Measurements from ENCODE around the gene SRGAP2B.
"Not testable (repeated sequence)": the region's sequence is repeated elsewhere in the genome, so short reads cannot be mapped to it uniquely, and the experiment has no call there.

SRGAP2B gene

DNA sequence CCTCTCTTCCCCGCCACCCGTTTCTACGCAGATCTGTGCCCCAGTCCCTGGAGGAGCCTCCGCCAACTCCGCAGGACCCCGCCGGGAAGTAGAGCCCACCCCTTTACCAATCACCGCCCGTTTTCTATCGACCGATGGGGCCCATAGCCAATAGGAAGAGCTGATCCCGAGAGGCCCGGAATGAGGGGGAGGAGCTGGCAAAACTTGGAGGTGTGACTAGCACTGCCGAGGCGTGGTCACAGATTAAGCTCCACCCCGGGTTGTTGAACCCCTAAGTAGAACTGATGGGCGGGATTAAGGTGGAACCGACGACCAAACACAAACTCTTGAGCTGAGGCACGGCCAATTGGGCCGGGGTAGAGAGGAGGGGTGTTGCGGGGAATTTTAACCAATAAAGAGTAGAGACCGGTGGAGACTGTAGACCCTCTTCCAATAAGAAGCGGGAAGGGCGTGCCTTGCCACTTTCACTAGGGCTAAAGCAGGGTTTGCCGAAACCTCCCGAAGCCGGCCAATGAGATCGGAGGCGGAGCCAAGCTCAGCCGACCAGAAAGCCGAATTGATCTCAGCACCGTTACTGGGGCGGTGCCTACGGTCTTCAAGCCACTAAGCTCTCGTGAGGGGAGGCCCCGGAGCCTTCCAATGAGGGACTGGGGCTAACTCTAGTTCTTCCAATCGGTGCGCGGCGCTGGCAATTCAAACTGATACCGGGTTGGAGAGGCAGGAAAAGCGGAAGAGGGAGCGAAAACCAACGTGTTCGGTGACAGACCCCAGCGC lies at the start of gene SRGAP2B, which contains the start of gene FAM72D:
TSS of gene SRGAP2B (minus strand) at position 45 of the 774 bp plus-strand sequence. CDS start 2,427 bp downstream, outside the sequence.
TSS of gene FAM72D (plus strand) at position 691 of the 774 bp plus-strand sequence. CDS start 874 bp downstream, outside the sequence.
- not testable (repeated sequence) for DNase-seq (ENCODE audit: low read depth in 2 of 2)

DNA sequence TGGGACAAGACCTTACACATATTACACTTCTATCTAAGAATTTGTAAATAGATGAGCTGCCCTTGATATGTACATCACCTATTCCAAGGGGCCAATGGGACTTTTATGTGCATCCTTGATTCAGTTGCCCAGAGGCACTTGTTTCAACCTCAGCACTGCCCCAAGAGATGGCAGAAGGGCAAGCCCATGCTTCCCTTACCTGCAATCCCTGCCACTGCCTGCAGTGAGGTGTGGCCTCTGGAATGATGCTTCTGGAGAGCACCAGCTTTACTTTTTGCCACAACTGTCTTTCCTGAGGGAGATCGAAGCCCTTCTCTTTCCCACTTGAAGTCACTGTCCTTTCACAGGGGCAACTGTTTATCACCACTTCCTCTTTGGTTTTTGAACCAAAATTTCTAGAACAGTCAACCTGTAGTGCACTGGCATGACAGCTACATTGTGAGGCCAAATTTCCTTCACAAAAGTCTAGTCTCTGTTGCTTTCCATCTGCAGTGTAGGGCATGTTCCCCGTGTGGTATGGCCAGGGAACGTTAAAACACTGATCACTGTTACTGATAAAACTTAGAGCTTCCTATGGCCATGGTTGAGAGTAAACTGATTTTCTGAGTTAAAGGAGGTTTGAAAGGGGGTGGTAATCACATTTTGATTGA lies 49.3 kb upstream of the SRGAP2B start:
- not testable (repeated sequence) for DNase-seq (ENCODE audit: low read depth in 2 of 2)

DNA sequence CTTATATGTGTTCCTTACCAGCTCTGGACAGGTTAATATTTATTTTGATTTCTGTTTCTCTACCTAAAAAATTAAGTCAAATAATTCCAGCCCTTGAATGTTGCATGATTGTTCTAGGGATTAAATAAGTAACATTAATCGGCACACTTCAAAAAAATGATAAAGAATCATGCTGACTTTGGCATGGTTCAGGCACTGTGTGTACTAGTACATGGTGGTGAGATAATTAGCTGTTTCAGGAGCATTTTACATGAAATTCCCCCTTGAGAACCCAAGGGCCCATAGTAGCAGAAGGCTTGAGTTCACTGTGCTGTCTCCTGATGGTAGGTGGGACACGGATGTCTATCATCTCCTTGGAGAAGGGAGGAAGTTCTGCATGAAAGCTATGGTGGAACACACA lies 45.4 kb upstream of the SRGAP2B start:
- DNase-seq (ENCODE audit: low read depth in 2 of 2) = not testable (repeated sequence)

DNA sequence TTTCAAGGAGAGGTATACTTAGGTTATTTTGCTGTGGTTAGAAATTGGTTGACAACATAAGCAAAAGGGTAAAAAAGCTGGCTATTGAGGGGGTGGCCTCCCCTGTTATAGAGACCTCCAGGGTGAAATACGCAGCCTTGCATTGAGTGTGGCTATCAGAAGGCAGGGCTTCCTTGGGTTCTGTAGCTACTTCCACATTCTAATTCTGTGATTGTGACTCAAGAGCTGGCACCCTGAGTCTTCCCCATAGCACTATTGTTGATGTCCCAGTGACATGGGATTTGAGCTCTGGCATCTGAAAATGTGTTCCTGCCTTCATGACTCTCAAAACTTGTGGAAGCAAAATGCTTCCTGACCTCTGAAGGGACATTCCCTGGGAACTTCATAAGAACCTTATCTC lies 39.3 kb upstream of the SRGAP2B start:
- DNase-seq (ENCODE audit: low read depth in 2 of 2) = not testable (repeated sequence)

- DNase-seq (ENCODE audit: low read depth in 2 of 2) = not testable (repeated sequence)
Measured at GRCh38 chr1:145128697-145129469, 33.8 kb upstream of the SRGAP2B start.

- not testable (repeated sequence) for DNase-seq (ENCODE audit: low read depth in 2 of 2)
Measured at GRCh38 chr1:145127144-145127543, 32.0 kb upstream of the SRGAP2B start.

DNA sequence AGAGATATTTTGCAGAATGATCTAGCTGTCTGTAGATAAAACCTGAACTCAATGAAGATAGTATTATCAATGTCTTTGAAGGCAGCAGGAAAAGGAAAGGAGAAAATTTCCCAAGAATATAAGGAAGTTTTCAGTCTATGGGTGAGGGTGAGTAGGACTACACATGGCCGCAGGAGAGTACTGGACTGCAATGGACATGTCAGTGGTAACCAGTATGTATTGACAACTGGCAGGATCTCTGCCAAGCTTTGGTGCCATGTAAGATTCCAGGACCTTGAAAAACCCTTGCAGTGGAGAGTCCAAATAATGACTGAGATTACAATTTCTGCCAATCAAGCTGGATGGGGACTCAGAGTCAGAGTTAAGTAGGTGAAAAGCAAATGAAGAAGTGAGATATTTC lies 30.0 kb upstream of the SRGAP2B start:
- not testable (repeated sequence) for DNase-seq (ENCODE audit: low read depth in 2 of 2)

GRCh38 chr1:145123992-145124641 lies 29.0 kb upstream of the SRGAP2B start:
- not testable (repeated sequence) for DNase-seq (ENCODE audit: low read depth in 2 of 2)

DNA sequence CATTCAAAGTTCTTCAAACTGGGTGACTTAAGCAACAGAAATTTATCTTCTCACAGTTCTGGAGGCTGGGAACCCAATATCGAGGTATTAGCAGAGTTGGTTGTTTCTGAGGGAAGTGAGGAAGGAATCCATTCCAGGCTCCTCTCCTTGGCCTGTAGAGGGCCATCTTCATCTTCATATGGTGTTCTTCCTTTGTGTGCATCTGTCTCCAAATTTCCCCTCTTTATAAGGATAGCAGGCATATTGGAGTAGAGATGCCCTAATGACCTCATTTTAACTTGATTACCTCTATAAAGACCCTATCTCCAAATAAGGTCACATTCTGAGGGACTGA lies 27.9 kb upstream of the SRGAP2B start:
- DNase-seq (ENCODE audit: low read depth in 2 of 2) = not testable (repeated sequence)

GRCh38 chr1:145122344-145123061 lies 27.4 kb upstream of the SRGAP2B start:
- not testable (repeated sequence) for DNase-seq (ENCODE audit: low read depth in 2 of 2)

GRCh38 chr1:145119842-145120241 lies 24.7 kb upstream of the SRGAP2B start:
- not testable (repeated sequence) for DNase-seq (ENCODE audit: low read depth in 2 of 2)

DNA sequence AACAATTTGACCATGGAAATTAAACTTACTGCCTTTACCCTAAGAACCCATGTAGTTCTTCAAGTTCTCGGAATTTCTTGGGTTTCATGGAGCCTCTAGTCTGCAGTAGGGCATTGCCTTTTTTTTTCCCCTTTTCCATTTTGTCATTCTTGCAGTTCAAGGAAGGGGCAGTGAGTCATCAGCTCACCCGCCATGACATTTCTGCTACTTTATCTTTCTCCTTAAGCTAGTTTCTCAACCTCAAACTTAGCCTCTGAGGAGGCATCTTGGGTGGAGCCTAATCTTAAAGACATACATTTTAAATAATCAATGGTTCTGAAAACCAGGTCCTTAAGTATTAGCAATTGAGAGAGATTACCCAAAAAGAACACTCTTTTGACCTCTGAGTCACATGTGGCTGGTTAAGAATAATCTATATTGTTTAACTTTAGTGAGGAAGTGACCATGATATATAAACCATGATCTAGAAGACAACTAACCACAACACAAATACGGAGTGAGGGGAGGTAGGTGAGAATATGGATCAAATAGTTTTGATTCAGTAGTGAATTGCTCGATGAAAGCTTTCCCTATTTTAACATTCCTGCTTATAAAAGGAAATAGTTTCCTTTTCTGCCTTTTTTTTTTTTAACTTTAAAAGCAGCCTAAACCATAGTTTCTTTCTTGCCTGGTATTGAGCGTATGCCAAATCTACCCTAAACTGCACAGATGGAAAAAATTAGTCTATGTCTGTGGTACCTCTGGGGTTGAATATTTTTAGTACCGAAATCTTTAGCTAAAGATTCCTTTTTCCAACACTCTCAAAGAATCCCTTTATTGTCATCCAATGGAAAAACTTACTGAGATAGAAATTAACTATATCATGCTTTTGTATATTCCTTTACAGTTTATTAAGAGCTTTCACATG lies 20.7 kb upstream of the SRGAP2B start:
- not testable (repeated sequence) for DNase-seq (ENCODE audit: low read depth in 2 of 2)

GRCh38 chr1:145114560-145115057 lies 19.5 kb upstream of the SRGAP2B start:
- not testable (repeated sequence) for DNase-seq (ENCODE audit: low read depth in 2 of 2)

DNA sequence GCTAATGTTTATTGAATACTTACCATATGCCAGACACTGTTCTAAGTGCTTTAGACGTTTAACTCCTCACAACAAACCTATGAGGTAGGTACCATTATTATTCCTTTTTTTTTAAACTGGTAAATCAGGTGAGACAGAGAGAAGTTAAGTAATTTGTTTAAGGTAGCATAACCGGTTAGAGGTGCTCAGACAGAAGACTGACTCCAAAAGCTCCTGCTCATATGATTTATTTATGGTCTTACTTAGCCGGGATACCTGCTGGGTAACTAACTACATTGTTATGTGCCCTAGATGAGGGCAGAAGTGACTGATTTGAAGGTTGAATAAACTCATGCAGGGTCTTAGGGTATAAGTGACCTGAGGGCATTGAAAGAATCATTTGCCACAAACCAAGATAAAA lies 17.6 kb upstream of the SRGAP2B start:
- DNase-seq (ENCODE audit: low read depth in 2 of 2) = not testable (repeated sequence)

DNA sequence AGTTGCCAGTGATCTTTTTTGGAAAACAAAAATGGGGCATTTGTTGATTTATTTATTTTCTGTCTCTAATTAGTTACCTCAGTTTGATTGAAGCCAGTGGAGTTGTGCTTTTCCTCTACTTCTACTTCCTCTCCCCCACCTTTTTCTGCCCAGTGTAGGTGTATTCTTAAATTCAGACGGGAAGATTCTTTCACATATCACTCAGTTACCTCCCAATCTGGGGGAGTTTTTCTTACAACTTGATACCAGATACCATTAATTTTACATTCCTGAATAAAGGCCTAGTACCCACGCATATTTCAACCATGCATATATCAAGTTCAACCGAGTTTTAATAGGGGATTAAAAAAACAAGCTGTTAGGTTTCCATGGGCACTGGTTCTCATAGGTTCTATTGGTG lies 16.5 kb upstream of the SRGAP2B start:
- DNase-seq (ENCODE audit: low read depth in 2 of 2) = not testable (repeated sequence)

- DNase-seq (ENCODE audit: low read depth in 2 of 2) = not testable (repeated sequence)
Measured at GRCh38 chr1:145103294-145103693, 8.2 kb upstream of the SRGAP2B start.

GRCh38 chr1:145101725-145102124 lies 6.6 kb upstream of the SRGAP2B start:
- DNase-seq (ENCODE audit: low read depth in 2 of 2) = not testable (repeated sequence)

DNA sequence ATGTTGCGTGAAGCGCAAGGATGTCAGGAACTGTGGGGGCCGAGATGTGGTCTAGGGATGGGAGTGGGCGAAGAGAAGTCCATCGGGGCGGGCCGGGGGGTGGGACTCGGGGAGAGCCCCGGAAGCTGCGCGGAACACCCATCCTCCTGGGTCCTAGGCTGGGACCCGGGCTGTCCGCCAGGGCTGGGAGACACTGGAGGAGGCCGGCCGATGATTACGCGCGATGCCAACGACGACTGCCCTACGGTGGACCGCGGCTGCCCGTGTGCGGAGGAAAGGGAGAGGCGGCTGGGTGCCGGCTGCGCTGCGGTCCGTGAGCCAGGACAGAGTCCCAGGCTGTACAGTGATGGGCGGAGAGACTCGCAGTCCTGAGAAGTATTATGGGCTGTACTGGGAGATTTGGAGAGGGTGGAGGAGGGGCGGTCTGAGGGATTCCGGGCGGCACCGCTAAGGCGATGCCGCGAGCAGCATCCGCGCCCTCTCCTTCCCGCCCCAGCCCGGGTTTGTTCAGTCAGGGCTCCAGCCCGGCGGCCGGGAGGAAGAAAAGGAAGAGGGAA lies 395 bp downstream of the SRGAP2B start:
- peak in 1 of 2 donors; percentile 1 for DNase-seq (ENCODE audit: low read depth in 2 of 2)

DNA sequence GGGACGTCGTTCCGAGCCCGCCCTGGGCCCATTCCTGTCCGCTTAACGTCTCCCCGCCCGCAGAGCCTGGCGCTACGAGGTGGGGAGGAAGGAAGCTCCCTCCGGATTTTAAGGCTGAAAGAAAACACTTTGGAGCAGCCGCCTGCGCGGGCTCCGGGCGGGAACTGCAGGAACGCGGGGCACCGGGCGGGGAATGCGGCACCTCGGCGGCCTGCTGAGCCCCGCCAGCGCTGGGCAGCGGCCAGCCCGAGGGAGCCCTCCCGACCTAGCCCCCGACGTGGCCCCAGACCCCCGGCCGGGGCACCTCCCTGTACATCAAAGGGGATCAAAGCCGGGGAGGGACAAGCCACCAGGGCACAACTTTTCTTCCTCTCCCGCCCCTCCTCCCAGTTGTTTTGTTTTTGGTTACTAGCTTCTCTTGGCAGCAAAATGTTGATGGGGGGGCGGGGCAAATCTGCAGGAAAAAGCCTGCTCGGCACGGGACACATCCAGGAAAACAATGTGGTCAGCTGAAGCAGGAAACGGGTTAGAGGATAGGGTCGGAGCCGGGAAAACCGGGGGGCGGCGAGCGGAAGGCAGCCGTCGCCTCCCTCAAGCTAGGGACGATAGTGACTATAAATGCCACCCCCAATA lies 1.5 kb downstream of the SRGAP2B start:
- DNase-seq (ENCODE audit: low read depth in 2 of 2) = not testable (repeated sequence)
